Lower leg skin (tissue), 3 donors: Measurements from ENCODE around the gene HTR3A.

Experiments
- CTCF ChIP-seq, 3 donors: fragments of 450-650 bp; IDR thresholded peaks; one replicate each; pipeline ENCODE4 v1.5.1; 2016; ENCODE audit warnings: antibody characterized with exemption in 3 of 3, mild to moderate bottlenecking in 3 of 3, moderate library complexity in 2 of 3
- POLR2A ChIP-seq, 2 donors: fragments of 450-650 bp; IDR thresholded peaks; one replicate each; pipeline ENCODE4 v1.6.1; 2016 to 2017; ENCODE audit warnings: antibody characterized with exemption in 2 of 2, mild to moderate bottlenecking in 1 of 2, moderate library complexity in 1 of 2

GRCh38 chr11:113932788-113933187 lies 42.1 kb upstream of the HTR3A start:
- TF ChIP-seq CTCF (IDR thresholded peaks at IDR 0.05) (no peak), POLR2A (IDR thresholded peaks at IDR 0.05) (no peak)
